ENCODE data around the gene AAK1. TPM values are rescaled to one million over a fixed set of nuclear protein-coding genes. Genes with fewer than 3 reads are reported as not detected.
A peak's percentile ranks its signal among the peaks of the same experiment; 100 is the strongest.

The AAK1 gene
- polyA plus RNA-seq, 3 donors: 9.8 to 18.9 (median 10.8) TPM

GRCh38 chr2:69565431-69565839 lies 78.1 kb downstream of the AAK1 start:
- TF ChIP-seq CTCF (IDR thresholded peaks at IDR 0.05): peak; percentile 96
- no peak overlapping the region for H3K9ac ChIP-seq (ENCODE audit: insufficient read depth, low read length, poor library complexity, severe bottlenecking)
- intact Hi-C loops (cut with micrococcal nuclease): no loop called here
- no peak overlapping the region for H2AFZ ChIP-seq (ENCODE audit: insufficient read depth, low read depth, low read length, poor library complexity, severe bottlenecking)
- no peaks in the 10 kb centered on the region for H3K9me3 ChIP-seq (replicated peaks in 1 of 2; ENCODE audit: control insufficient read depth in 1 of 2, insufficient read depth in 1 of 2, low read length in 2 of 2)
- Mint-ChIP-seq H3K9me3 (no peaks in the 10 kb centered on the region), H3K4me3 (no peak overlapping the region), H3K27me3 (ENCODE audit: low read depth in 3 of 3) (no peaks in the 10 kb centered on the region), H3K27ac (peak overlapping the region in 1 of 7 donors; percentile 44), H3K36me3 (peaks cover 7 to 11% of the 10 kb centered on the region in 2 donors), H3K4me1 (peaks cover 33% of the 10 kb centered on the region)
- no peaks in the 10 kb centered on the region for H3K4me1 ChIP-seq (ENCODE audit: control insufficient read depth in 1 of 2, insufficient read depth in 2 of 2, low read length in 2 of 2)
- no peaks in the 10 kb centered on the region for H3K27me3 ChIP-seq (ENCODE audit: control insufficient read depth in 2 of 2, insufficient read depth in 2 of 2, low read length in 2 of 2)
- H3K27ac ChIP-seq (ENCODE audit: low read depth in 1 of 2, low read length in 2 of 2): no peak overlapping the region
- H3K4me3 ChIP-seq (replicated peaks in 1 of 3; ENCODE audit: low read depth in 2 of 3, low read length in 3 of 3): no peak overlapping the region
- WGBS (ENCODE audit: insufficient coverage): 100% methylated on average over 1 of the region's 3 CpGs
- H3K79me2 ChIP-seq (ENCODE audit: insufficient read depth, low read length): peaks cover 95% of the 10 kb centered on the region
- H3K36me3 ChIP-seq (replicated peaks in 1 of 2; ENCODE audit: control insufficient read depth in 1 of 2, insufficient read depth in 2 of 2, low read length in 2 of 2): peaks cover 0 to 10% of the 10 kb centered on the region in 2 donors
- peaks cover 53% of the 10 kb centered on the region for H4K20me1 ChIP-seq (ENCODE audit: insufficient read depth, low read length)
- H3K4me2 ChIP-seq (replicated peaks; ENCODE audit: extremely low read depth, low read length, poor library complexity, severe bottlenecking): no peak overlapping the region
- peak; percentile 57 to 68 (median 65) for DNase-seq

- DNase-seq: no peak
- Mint-ChIP-seq H3K27me3 (ENCODE audit: low read depth in 3 of 3) (no peaks in the 10 kb centered on the region), H3K27ac (peak overlapping the region in 4 of 7 donors; percentile 4 to 58 (median 31)), H3K36me3 (peaks cover 4 to 14% of the 10 kb centered on the region in 2 donors), H3K4me3 (no peak overlapping the region), H3K4me1 (peaks cover 35% of the 10 kb centered on the region), H3K9me3 (no peaks in the 10 kb centered on the region)
- H3K27me3 ChIP-seq (ENCODE audit: control insufficient read depth in 2 of 2, insufficient read depth in 2 of 2, low read length in 2 of 2): no peaks in the 10 kb centered on the region
- H3K36me3 ChIP-seq (replicated peaks in 1 of 2; ENCODE audit: control insufficient read depth in 1 of 2, insufficient read depth in 2 of 2, low read length in 2 of 2): peaks cover 0 to 10% of the 10 kb centered on the region in 2 donors
- no peaks in the 10 kb centered on the region for H3K4me1 ChIP-seq (ENCODE audit: control insufficient read depth in 1 of 2, insufficient read depth in 2 of 2, low read length in 2 of 2)
- H3K9ac ChIP-seq (ENCODE audit: insufficient read depth, low read length, poor library complexity, severe bottlenecking): no peak overlapping the region
- no peaks in the 10 kb centered on the region for H3K9me3 ChIP-seq (replicated peaks in 1 of 2; ENCODE audit: control insufficient read depth in 1 of 2, insufficient read depth in 1 of 2, low read length in 2 of 2)
- intact Hi-C loops (cut with micrococcal nuclease): loop anchor here in 1 of 2 donors (5.0 kb wide), 1 partner anchor 78 kb away; the partner anchor contains the start of gene AAK1
- no peak overlapping the region for H3K27ac ChIP-seq (ENCODE audit: low read depth in 1 of 2, low read length in 2 of 2)
- TF ChIP-seq CTCF (IDR thresholded peaks at IDR 0.05): no peak
- H2AFZ ChIP-seq (ENCODE audit: insufficient read depth, low read depth, low read length, poor library complexity, severe bottlenecking): no peak overlapping the region
- H4K20me1 ChIP-seq (ENCODE audit: insufficient read depth, low read length): peaks cover 53% of the 10 kb centered on the region
- H3K4me3 ChIP-seq (replicated peaks in 1 of 3; ENCODE audit: low read depth in 2 of 3, low read length in 3 of 3): no peak overlapping the region
- H3K4me2 ChIP-seq (replicated peaks; ENCODE audit: extremely low read depth, low read length, poor library complexity, severe bottlenecking): no peak overlapping the region
- peaks cover 95% of the 10 kb centered on the region for H3K79me2 ChIP-seq (ENCODE audit: insufficient read depth, low read length)
- WGBS (ENCODE audit: insufficient coverage): 67% methylated on average over 3 of the region's 3 CpGs
Measured at GRCh38 chr2:69564604-69565003, 78.9 kb downstream of the AAK1 start.

All from CD14-positive monocyte (primary cell).